ENCODE results near the gene CCR6. TPM values are rescaled to one million over a fixed set of nuclear protein-coding genes. Genes with fewer than 3 reads are reported as not detected.

CCR6 gene
- total and polyA plus RNA-seq, 2 donors (not counting 1 experiment from before 2014, with no cell fraction given): not detected

DNA sequence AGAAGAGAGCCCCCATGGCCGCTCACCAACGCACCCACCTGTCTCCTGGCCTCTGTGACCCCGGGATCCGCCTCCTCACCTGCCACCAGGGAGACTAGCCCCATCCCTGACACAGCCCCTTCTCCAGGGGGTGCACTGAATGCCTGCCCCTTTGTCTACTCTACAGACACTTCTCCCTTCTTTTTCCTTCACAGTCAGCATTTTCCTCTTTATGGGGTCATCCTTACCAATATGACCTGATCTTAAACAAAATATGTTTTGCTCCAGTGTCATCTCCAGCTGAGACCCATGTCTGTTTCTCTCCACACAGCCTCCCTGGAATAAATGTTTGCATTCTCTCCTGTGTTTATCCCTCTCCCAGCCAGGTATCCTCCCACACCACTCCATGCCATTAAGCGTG, 14.6 kb upstream of the CCR6 start:
- H3K79me2 ChIP-seq (ENCODE audit: control insufficient read depth, insufficient read depth, low read length): no peaks in the 10 kb centered on the region
- H3K36me3 ChIP-seq (ENCODE audit: control insufficient read depth, insufficient read depth, low read length): no peaks in the 10 kb centered on the region
- H3K4me2 ChIP-seq (ENCODE audit: extremely low read depth, insufficient read depth, low read length): no peak overlapping the region
- H3K27ac ChIP-seq (ENCODE audit: insufficient read depth, low read length): no peak overlapping the region
- H4K20me1 ChIP-seq (ENCODE audit: control insufficient read depth, extremely low read depth, insufficient read depth, low read length): no peaks in the 10 kb centered on the region
- H3K27me3 ChIP-seq (ENCODE audit: control insufficient read depth, insufficient read depth, low read length): no peaks in the 10 kb centered on the region
- H3K4me1 ChIP-seq (ENCODE audit: control insufficient read depth, extremely low read depth, insufficient read depth, low read length): no peaks in the 10 kb centered on the region
- H2AFZ ChIP-seq (ENCODE audit: low read length): no peak overlapping the region
- H3K4me3 ChIP-seq (replicated peaks in 1 of 4; ENCODE audit: control extremely low read depth in 1 of 4, insufficient read depth in 1 of 4, low read depth in 3 of 4, low read length in 4 of 4): no peak overlapping the region
- H3K9ac ChIP-seq (ENCODE audit: insufficient read depth, low read length): no peak overlapping the region
- no peaks in the 10 kb centered on the region for H3K9me3 ChIP-seq (ENCODE audit: control insufficient read depth, insufficient read depth, low read depth, low read length)
- no peak for TF ChIP-seq EZH2 (IDR thresholded peaks at IDR 0.05; ENCODE audit: low read length, missing control alignments)
- TF ChIP-seq, protein P1, sequence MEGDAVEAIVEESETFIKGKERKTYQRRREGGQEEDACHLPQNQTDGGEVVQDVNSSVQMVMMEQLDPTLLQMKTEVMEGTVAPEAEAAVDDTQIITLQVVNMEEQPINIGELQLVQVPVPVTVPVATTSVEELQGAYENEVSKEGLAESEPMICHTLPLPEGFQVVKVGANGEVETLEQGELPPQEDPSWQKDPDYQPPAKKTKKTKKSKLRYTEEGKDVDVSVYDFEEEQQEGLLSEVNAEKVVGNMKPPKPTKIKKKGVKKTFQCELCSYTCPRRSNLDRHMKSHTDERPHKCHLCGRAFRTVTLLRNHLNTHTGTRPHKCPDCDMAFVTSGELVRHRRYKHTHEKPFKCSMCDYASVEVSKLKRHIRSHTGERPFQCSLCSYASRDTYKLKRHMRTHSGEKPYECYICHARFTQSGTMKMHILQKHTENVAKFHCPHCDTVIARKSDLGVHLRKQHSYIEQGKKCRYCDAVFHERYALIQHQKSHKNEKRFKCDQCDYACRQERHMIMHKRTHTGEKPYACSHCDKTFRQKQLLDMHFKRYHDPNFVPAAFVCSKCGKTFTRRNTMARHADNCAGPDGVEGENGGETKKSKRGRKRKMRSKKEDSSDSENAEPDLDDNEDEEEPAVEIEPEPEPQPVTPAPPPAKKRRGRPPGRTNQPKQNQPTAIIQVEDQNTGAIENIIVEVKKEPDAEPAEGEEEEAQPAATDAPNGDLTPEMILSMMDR (conservative IDR thresholded peaks at IDR 0.05 in 1 of 2, IDR thresholded peaks at IDR 0.05 in 1 of 2; ENCODE audit: low read depth in 1 of 2, low read length in 2 of 2): no peak
- no peak for DNase-seq (ENCODE audit: low read depth in 2 of 2)

DNA sequence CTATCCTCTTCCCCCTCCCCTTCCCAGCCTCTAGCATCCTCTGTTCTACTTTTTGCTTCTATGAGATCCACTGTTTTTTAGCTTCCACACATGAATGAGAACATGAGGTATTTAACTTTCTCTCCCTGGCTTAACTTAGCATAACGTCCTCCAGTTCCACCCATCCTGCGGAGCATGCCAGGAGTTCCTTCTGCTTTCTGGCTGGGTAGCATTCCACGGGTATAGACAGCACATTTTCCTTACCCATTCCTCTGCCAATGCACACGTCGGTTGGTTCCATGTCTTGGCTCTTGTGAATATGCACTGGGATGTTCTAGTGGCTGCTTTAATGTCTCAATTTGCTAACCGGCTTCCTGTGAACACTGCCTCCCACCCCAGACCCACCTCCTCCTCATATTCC, 13.2 kb upstream of the CCR6 start:
- no peaks in the 10 kb centered on the region for H4K20me1 ChIP-seq (ENCODE audit: control insufficient read depth, extremely low read depth, insufficient read depth, low read length)
- no peaks in the 10 kb centered on the region for H3K4me1 ChIP-seq (ENCODE audit: control insufficient read depth, extremely low read depth, insufficient read depth, low read length)
- TF ChIP-seq, protein P1 (conservative IDR thresholded peaks at IDR 0.05 in 1 of 2, IDR thresholded peaks at IDR 0.05 in 1 of 2; ENCODE audit: low read depth in 1 of 2, low read length in 2 of 2): no peak
- no peak for TF ChIP-seq EZH2 (IDR thresholded peaks at IDR 0.05; ENCODE audit: low read length, missing control alignments)
- no peaks in the 10 kb centered on the region for H3K9me3 ChIP-seq (ENCODE audit: control insufficient read depth, insufficient read depth, low read depth, low read length)
- no peak for DNase-seq (ENCODE audit: low read depth in 2 of 2)
- no peak overlapping the region for H3K27ac ChIP-seq (ENCODE audit: insufficient read depth, low read length)
- H3K4me3 ChIP-seq (replicated peaks in 1 of 4; ENCODE audit: control extremely low read depth in 1 of 4, insufficient read depth in 1 of 4, low read depth in 3 of 4, low read length in 4 of 4): no peak overlapping the region
- H3K27me3 ChIP-seq (ENCODE audit: control insufficient read depth, insufficient read depth, low read length): no peaks in the 10 kb centered on the region
- no peak overlapping the region for H3K9ac ChIP-seq (ENCODE audit: insufficient read depth, low read length)
- H3K4me2 ChIP-seq (ENCODE audit: extremely low read depth, insufficient read depth, low read length): no peak overlapping the region
- no peak overlapping the region for H2AFZ ChIP-seq (ENCODE audit: low read length)
- no peaks in the 10 kb centered on the region for H3K79me2 ChIP-seq (ENCODE audit: control insufficient read depth, insufficient read depth, low read length)
- H3K36me3 ChIP-seq (ENCODE audit: control insufficient read depth, insufficient read depth, low read length): no peaks in the 10 kb centered on the region

DNA sequence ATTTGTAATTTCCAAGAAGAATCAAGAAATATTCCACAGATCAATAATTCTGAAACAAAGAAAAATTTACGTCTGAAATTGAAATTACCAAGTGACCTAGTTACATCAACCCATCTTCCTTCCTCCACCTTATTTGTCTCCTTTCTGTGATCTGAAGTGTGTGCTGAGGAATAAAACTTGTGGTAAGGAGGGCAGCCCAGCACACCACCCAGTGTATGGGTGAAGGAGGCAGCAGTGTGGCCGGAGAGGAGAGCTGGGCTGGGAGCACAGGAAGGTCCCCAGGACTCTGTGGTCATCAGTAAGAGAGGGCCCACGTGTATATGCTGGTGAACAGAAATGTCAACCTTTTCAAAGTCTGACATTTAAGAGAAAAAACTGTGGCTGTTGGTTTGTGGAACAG, 11.3 kb upstream of the CCR6 start:
- Histone ChIP-seq H3K9ac (ENCODE audit: insufficient read depth, low read length) (no peak overlapping the region), H3K4me2 (ENCODE audit: extremely low read depth, insufficient read depth, low read length) (no peak overlapping the region), H3K79me2 (ENCODE audit: control insufficient read depth, insufficient read depth, low read length) (no peaks in the 10 kb centered on the region), H3K4me3 (replicated peaks in 1 of 4; ENCODE audit: control extremely low read depth in 1 of 4, insufficient read depth in 1 of 4, low read depth in 3 of 4, low read length in 4 of 4) (no peak overlapping the region), H3K27me3 (ENCODE audit: control insufficient read depth, insufficient read depth, low read length) (no peaks in the 10 kb centered on the region), H4K20me1 (ENCODE audit: control insufficient read depth, extremely low read depth, insufficient read depth, low read length) (no peaks in the 10 kb centered on the region), H3K36me3 (ENCODE audit: control insufficient read depth, insufficient read depth, low read length) (no peaks in the 10 kb centered on the region), H2AFZ (ENCODE audit: low read length) (no peak overlapping the region), H3K27ac (ENCODE audit: insufficient read depth, low read length) (no peak overlapping the region), H3K9me3 (ENCODE audit: control insufficient read depth, insufficient read depth, low read depth, low read length) (no peaks in the 10 kb centered on the region), H3K4me1 (ENCODE audit: control insufficient read depth, extremely low read depth, insufficient read depth, low read length) (no peaks in the 10 kb centered on the region)
- no peak for DNase-seq (ENCODE audit: low read depth in 2 of 2)
- TF ChIP-seq EZH2 (IDR thresholded peaks at IDR 0.05; ENCODE audit: low read length, missing control alignments): no peak
- TF ChIP-seq, protein P1 (conservative IDR thresholded peaks at IDR 0.05 in 1 of 2, IDR thresholded peaks at IDR 0.05 in 1 of 2; ENCODE audit: low read depth in 1 of 2, low read length in 2 of 2): no peak
